Measurements from ENCODE around the gene RIN3. TPM values are rescaled to one million over a fixed set of nuclear protein-coding genes. Genes with fewer than 3 reads are reported as not detected.

Gene RIN3
- total RNA-seq, 4 donors from 2014 or later, result 4.7 to 7.9 (median 6.6) TPM

GRCh38 chr14:92657457-92658142 is 144.0 kb downstream of the RIN3 start:
- intact Hi-C loops (cut with DNase I), result no loop called here
- Histone ChIP-seq H3K4me3 (replicated peaks in 1 of 3) (no peak overlapping the region), H3K27ac (no peak overlapping the region), H3K4me1 (peaks cover 0 to 4% of the 10 kb centered on the region in 2 donors), H3K27me3 (no peaks in the 10 kb centered on the region), H3K9me3 (no peaks in the 10 kb centered on the region), H3K36me3 (no peaks in the 10 kb centered on the region)
- DNase-seq, result peak; percentile 10 to 30
- no peak for TF ChIP-seq CTCF (IDR thresholded peaks at IDR 0.05)
- no peak for TF ChIP-seq POLR2A (IDR thresholded peaks at IDR 0.05)
- 54 to 59% methylated on average over 13 of the region's 13 CpGs for WGBS, 2 donors

GRCh38 chr14:92658160-92658559 is 144.6 kb downstream of the RIN3 start:
- no peak overlapping the region for H3K27ac ChIP-seq
- TF ChIP-seq CTCF (IDR thresholded peaks at IDR 0.05) (no peak), POLR2A (IDR thresholded peaks at IDR 0.05) (no peak)
- peaks cover 0 to 4% of the 10 kb centered on the region in 2 donors for H3K4me1 ChIP-seq

GRCh38 chr14:92658684-92659083 is 145.1 kb downstream of the RIN3 start:
- intact Hi-C loops (cut with DNase I), result no loop called here
- no peak for DNase-seq
- H3K36me3 ChIP-seq, result no peaks in the 10 kb centered on the region
- H3K4me1 ChIP-seq, result peaks cover 0 to 4% of the 10 kb centered on the region in 2 donors
- no peak overlapping the region for H3K27ac ChIP-seq
- H3K9me3 ChIP-seq, result no peaks in the 10 kb centered on the region
- no peak overlapping the region for H3K4me3 ChIP-seq (replicated peaks in 1 of 3)
- no peak for TF ChIP-seq POLR2A (IDR thresholded peaks at IDR 0.05)
- TF ChIP-seq CTCF (IDR thresholded peaks at IDR 0.05), result no peak
- no peaks in the 10 kb centered on the region for H3K27me3 ChIP-seq

More at GRCh38 chr14:92658160-92658559, 144.6 kb downstream of the RIN3 start:
- Histone ChIP-seq H3K4me3 (replicated peaks in 1 of 3) (no peak overlapping the region), H3K27me3 (no peaks in the 10 kb centered on the region), H3K36me3 (no peaks in the 10 kb centered on the region), H3K9me3 (no peaks in the 10 kb centered on the region)
- WGBS, 2 donors, result 86% methylated on average over 13 of the region's 13 CpGs
- no peak for DNase-seq
- intact Hi-C loops (cut with DNase I), result no loop called here

GRCh38 chr14:92659765-92660561 is 146.4 kb downstream of the RIN3 start:
- intact Hi-C loops (cut with DNase I), result no loop called here
- no peak for DNase-seq
- no peak overlapping the region for H3K27ac ChIP-seq
- H3K36me3 ChIP-seq, result no peaks in the 10 kb centered on the region
- no peaks in the 10 kb centered on the region for H3K9me3 ChIP-seq
- no peak overlapping the region for H3K4me3 ChIP-seq (replicated peaks in 1 of 3)
- no peak for TF ChIP-seq CTCF (IDR thresholded peaks at IDR 0.05)
- no peak for TF ChIP-seq POLR2A (IDR thresholded peaks at IDR 0.05)
- WGBS, 2 donors, result 76 to 90% methylated on average over 10 of the region's 11 CpGs
- no peaks in the 10 kb centered on the region for H3K27me3 ChIP-seq
- H3K4me1 ChIP-seq, result peaks cover 0 to 4% of the 10 kb centered on the region in 2 donors

- H3K9me3 ChIP-seq, result no peaks in the 10 kb centered on the region
- no peaks in the 10 kb centered on the region for H3K36me3 ChIP-seq
- no peak for DNase-seq
- no peak overlapping the region for H3K4me3 ChIP-seq (replicated peaks in 1 of 3)
- TF ChIP-seq CTCF (IDR thresholded peaks at IDR 0.05) (no peak), POLR2A (IDR thresholded peaks at IDR 0.05) (no peak)
- H3K4me1 ChIP-seq, result peaks cover 0 to 4% of the 10 kb centered on the region in 2 donors
- H3K27ac ChIP-seq, result no peak overlapping the region
- WGBS, 2 donors, result 52 to 87% methylated on average over 3 of the region's 3 CpGs
- intact Hi-C loops (cut with DNase I), result no loop called here
- no peaks in the 10 kb centered on the region for H3K27me3 ChIP-seq
Measured at GRCh38 chr14:92660571-92660970, 147.0 kb downstream of the RIN3 start.
